GM21526 (cell line): Measurements from ENCODE around the gene FAM200C.

Experiments used
- ATAC-seq: cut with Tn5 transposase; IDR thresholded peaks from one replicate; pipeline ENCODE4 v1.9.1; 2021; ENCODE audit warnings: moderate library complexity; ENCODE audit not compliant: unreplicated experiment, low FRiP score

FAM200C gene

GRCh38 chr5:160369990-160370712 is 29.7 kb downstream of the FAM200C start, which contains the start of gene C1QTNF2:
TSS of gene C1QTNF2 (minus strand) at chr5:160370626. CDS start at chr5:160355011, 15,615 bp downstream.
- ATAC-seq: no peak

DNA sequence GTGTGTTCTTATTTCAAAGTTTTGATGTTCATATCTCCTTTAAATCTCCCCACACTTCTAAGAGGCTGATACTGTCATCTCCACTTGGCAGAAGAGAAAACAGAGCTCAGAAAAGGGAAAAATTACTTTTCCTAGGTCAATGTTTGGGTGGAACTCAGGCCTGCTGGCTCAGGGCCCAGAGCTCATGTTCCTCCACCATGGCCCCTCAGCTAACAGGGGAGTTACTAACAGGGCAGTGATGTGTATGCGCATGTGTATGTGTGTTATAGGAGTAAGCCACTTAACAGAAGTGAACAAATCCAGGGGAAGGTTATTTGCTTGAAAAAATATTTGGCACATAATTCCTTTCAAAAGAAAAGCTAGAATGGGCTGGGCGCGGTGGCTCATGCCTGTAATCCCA is 32.0 kb downstream of the FAM200C start:
- no peak for ATAC-seq

DNA sequence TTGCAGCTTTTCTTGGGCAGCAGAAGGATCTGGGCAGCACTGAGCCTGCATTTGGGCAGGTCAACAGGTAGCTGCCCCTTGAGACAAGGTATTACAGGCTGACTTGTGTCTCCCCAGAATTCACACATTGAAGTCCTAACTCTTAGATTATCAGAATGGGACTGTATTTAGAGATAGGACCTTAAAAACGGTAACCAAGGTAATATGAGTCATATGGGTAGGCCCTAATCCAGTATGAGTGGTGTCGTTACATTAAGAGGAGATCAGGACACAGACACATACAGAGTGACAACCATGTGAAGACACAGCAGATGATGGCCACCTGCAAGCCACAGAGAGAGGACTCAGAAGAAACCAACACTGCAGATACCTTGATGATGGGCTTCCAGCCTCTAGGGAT is 32.6 kb downstream of the FAM200C start:
- ATAC-seq: no peak

DNA sequence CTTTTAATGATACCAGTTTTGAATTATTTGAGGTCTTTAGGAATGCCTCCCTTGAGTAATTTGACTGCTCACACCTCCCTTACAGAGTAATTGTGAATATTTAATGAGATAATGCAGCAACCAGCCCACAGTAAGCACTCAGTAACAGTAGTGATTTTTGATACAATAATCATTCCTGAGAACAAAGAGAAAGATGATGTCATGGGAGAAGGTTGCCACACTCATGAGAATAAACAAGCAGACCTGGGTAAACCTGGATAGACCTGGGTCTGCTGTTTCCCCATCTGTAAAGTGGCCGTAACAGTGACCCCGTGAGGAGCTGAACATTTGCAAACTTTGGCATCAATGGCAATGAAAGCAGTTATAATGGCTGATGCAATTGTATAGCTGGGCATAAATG is 33.6 kb downstream of the FAM200C start:
- ATAC-seq: no peak

- ATAC-seq: no peak
These were observed 36.0 kb downstream of the FAM200C start for GRCh38 chr5:160363660-160364395.

GRCh38 chr5:160363211-160363610 is 36.6 kb downstream of the FAM200C start:
- ATAC-seq: no peak

DNA sequence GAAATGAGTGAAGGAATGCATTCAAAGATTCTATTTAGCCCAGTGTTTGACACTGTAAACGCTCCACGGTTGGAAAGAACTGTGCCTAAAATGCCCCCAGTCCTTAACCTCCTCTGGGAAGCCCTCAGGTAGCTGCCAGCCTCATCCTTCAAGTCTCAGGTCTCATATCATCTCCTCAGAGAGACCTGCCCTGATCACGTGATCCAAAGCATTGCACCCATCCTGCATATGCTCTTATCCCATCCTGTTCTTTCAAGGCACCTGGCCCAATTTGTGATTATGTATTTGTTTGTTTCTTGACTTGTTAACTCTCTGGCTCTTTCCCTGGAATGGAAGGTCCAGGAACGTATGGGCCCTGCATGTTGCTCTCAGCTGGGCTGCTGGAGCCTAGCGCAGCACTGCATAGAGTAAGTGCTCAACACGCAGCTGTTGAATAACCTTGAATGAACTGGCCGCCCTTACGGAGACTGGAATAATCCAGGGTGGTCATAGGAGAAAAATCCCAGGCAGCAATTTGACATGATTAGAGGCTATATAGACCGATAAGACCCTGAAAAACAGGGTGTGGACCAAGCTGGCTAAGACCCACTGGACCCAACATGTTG is 38.1 kb downstream of the FAM200C start:
- ATAC-seq: no peak

GRCh38 chr5:160360310-160360709 is 39.5 kb downstream of the FAM200C start:
- ATAC-seq: no peak

DNA sequence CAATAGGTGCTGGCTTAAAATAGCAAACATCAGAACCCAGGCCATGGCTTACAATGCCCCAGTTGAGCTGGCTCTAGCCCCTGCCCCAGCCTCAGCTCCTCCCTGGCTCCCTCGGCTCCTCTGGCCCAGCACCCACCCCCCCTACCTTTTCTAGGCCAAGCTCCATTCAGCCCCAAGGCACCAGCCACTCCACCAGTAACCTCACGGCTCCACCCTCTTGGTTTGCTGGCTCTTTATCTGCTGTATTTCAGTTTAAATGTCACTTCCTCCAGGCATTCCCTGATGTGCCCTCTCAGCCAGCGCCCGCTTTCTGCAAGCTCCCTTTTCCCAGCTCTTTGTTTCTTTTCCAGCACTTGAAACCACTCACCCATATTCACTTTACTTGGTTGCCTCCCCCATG is 40.0 kb downstream of the FAM200C start:
- ATAC-seq: no peak

DNA sequence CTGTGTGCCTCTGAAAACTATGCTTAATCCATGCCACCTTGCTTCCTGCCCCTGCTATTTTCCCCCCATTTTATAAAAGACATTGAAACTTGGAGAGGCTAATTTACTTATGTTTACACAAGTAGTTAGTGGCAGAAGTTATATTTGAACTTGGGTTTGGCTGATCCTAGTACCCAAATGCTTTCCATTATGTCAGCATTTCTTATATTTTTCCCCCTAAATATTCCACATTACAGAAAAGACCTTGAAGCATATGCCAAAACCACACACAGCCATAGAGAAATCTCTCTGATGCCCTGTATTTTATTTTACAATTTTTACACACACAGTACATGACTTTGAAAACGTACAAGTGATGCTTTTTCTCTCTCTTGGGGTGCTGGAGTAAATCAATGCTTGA is 40.6 kb downstream of the FAM200C start:
- no peak for ATAC-seq

- ATAC-seq: no peak
These were observed 41.9 kb downstream of the FAM200C start for GRCh38 chr5:160357861-160358411.

- no peak for ATAC-seq
These were observed 42.5 kb downstream of the FAM200C start for GRCh38 chr5:160357394-160357793.

- no peak for ATAC-seq
These were observed 43.1 kb downstream of the FAM200C start for GRCh38 chr5:160356550-160357347.

GRCh38 chr5:160354666-160355065 is 45.2 kb downstream of the FAM200C start:
- ATAC-seq: no peak

- no peak for ATAC-seq
These were observed 46.5 kb downstream of the FAM200C start for GRCh38 chr5:160353379-160353778.

DNA sequence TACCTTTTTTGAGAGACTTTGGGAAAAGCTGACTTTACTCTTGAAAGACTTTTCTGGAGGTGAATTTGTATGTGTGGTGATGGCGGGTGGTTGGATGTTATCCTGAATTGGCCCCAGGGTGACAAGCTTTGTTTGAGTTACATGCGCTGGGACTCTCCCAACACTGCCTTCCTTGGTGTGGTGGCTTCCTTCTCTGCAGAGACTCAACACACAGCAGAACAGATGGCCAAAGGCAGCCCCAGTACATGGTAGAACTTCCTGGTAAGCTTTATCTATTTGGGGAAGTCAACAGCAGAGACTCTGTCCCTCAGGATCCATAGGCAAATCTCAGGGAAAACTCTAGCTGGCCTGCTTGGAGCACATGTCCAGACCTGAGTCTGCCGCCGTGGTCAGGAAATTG is 47.5 kb downstream of the FAM200C start:
- ATAC-seq: no peak

GRCh38 chr5:160349935-160350303 is 49.9 kb downstream of the FAM200C start:
- no peak for ATAC-seq

DNA sequence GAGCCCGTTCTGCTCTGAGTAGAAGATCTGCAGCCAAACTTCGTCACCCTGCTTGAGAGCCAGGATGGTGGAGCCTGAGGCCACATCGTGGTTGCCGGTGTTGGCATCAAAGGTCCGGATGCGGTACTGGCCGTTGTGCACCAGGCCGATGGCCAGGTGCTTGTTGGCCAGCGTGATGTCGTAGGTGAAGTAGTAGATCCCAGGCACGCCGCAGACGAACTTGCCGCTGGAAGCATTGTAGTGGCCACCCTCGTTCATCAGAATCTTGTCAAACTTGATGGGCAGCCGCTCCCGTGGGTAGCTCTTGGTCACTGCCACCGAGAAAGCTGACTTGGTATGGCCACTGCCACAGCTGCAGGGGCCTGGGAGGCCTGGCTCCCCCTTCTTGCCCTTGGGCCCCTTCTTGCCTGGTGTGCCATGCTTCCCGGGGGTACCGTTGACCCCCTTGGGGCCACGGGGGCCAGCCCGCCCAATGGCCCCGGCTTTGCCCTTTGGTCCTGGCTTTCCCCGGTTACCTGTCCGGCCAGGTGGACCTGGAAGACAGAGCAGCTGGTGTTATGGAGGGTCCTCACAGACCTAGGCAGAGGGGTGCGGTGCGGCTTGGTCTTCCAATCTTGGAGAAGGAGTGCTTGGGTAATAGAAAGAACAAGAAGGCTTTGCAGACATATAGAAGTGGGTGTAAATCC is 50.5 kb downstream of the FAM200C start:
- ATAC-seq: no peak

DNA sequence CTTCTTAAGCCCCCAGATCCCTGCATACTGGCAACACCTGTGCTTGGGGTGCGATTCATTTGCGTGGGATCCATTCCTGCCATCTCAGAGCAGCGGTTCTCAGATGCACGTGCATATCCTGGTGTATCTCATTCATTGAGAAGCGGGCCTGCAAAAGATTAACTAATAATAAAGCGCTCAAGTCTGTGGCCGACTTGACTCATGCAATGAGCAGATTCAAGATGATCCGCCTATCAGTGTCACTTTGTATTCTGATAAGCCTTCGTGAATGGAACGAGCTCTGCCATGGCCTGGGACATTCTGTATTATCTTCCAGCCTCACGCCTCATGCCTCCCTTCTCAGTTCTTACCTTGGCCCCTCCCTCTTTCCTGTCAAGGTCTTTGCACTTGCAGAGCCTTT is 51.8 kb downstream of the FAM200C start:
- no peak for ATAC-seq

DNA sequence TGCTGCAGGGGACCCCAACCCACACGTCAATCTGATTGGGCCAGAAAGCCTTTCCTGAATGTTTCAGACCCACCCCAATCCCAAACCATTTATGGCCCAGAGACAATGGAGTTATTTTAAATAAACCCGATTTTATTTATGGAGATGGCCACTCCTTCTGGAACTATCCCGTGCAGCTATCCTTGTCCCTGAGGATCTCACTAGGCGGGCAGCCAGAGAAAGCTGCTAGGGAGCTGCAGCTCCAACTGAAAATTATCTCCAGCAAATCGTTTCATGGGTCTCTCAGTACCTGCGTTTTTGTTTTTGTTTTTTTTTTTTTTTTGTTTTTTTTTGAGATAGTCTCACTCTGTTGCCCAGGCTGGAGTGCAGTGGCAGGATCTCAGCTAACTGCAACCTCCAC is 52.4 kb downstream of the FAM200C start:
- ATAC-seq: no peak
